ENCODE data around the gene ZBTB14. TPM values are rescaled to one million over a fixed set of nuclear protein-coding genes. Genes with fewer than 3 reads are reported as not detected.

ZBTB14 gene
- total RNA-seq, 1 donor from 2014 or later, result 22.5 TPM

DNA sequence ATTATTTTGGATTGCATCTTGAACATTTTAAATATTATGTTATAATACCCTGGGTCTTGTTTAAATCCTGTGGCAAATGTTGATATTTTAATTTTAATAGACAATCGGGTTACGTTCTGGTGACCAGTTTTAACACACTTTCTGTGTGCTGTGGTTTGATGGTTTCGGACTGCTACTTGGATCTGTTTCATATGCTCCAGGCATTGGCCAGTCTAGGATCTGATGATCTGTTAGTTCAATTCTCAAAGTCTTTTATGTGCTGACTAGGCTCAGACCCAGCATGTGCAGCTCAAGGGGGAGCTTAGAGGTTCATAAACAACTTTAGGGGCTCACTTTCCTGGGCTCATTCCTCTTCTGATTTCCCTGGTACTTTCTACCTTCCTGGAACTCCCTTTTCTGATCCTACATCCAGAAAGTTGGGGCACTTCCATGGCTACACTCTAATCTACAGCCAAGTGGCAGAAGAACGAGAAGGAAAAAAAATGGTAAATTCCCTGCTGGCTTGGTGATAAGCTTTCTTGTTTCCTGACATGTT lies 5.0 kb upstream of the ZBTB14 start:
- Mint-ChIP-seq H3K4me3 (no peak overlapping the region), H3K27ac (no peak overlapping the region), H3K4me1 (peaks cover 15% of the 10 kb centered on the region), H3K36me3 (no peaks in the 10 kb centered on the region), H3K27me3 (ENCODE audit: insufficient read depth, low read depth) (peaks cover 4% of the 10 kb centered on the region), H3K9me3 (no peaks in the 10 kb centered on the region)
- H3K4me3 ChIP-seq, result no peak overlapping the region
- H3K9me3 ChIP-seq (ENCODE audit: low read depth), result no peaks in the 10 kb centered on the region
- H3K4me2 ChIP-seq, result no peak overlapping the region
- no peaks in the 10 kb centered on the region for H3K79me2 ChIP-seq (ENCODE audit: low read depth)
- H3K27ac ChIP-seq, result no peak overlapping the region
- peaks cover 14% of the 10 kb centered on the region for H3F3A ChIP-seq (ENCODE audit: low read depth)
- peaks cover 65% of the 10 kb centered on the region for H3K27me3 ChIP-seq
- no peaks in the 10 kb centered on the region for H3K4me1 ChIP-seq
- DNase-seq (ENCODE audit: low spot score), result no peak
- TF ChIP-seq EZH2phosphoT487 (IDR thresholded peaks at IDR 0.05) (no peak), CTCF (IDR thresholded peaks at IDR 0.05) (no peak), EZH2 (IDR thresholded peaks at IDR 0.05) (no peak)
- no peak overlapping the region for H2AFZ ChIP-seq (replicated peaks)
- no peaks in the 10 kb centered on the region for H4K20me1 ChIP-seq (ENCODE audit: low read depth)
- no peaks in the 10 kb centered on the region for H3K36me3 ChIP-seq
- no peak overlapping the region for H3K9ac ChIP-seq

GRCh38 chr18:5298156-5298852 lies 2.8 kb upstream of the ZBTB14 start:
- Histone ChIP-seq H2AFZ (replicated peaks) (no peak overlapping the region), H3K4me2 (no peak overlapping the region), H3K9me3 (ENCODE audit: low read depth) (no peaks in the 10 kb centered on the region), H3K9ac (no peak overlapping the region), H3K36me3 (no peaks in the 10 kb centered on the region), H3K4me1 (peaks cover 7% of the 10 kb centered on the region), H3K27me3 (peaks cover 72% of the 10 kb centered on the region), H4K20me1 (ENCODE audit: low read depth) (peaks cover 6% of the 10 kb centered on the region), H3K27ac (no peak overlapping the region), H3F3A (ENCODE audit: low read depth) (peaks cover 20% of the 10 kb centered on the region), H3K4me3 (no peak overlapping the region), H3K79me2 (ENCODE audit: low read depth) (peaks cover 10% of the 10 kb centered on the region)
- TF ChIP-seq CTCF (IDR thresholded peaks at IDR 0.05), result no peak
- DNase-seq (ENCODE audit: low spot score), result no peak
- Mint-ChIP-seq H3K9me3 (no peaks in the 10 kb centered on the region), H3K27ac (no peak overlapping the region), H3K36me3 (no peaks in the 10 kb centered on the region), H3K27me3 (ENCODE audit: insufficient read depth, low read depth) (peaks cover 4% of the 10 kb centered on the region), H3K4me3 (peak overlapping the region; percentile 90), H3K4me1 (peaks cover 22% of the 10 kb centered on the region)

DNA sequence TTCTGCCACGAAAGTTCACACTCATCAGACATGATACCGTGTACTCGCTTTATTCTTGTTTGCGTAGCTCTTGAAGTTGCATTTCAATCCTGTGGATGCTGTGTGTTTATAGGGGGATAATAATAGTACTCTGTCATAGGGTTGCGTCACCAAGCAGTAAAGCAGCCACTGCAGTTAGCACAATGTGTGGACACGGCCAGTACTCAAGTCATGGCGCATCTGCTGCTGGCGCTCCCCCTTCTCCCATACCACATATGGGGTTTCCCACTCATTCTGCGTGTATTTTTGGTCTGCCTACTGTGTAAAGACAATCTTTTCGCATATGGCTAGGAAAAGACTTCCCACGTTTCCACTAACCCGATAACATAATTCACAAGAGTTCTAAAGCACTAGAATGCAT lies 2.1 kb upstream of the ZBTB14 start:
- no peak for TF ChIP-seq CTCF (IDR thresholded peaks at IDR 0.05)
- no peak for TF ChIP-seq EZH2 (IDR thresholded peaks at IDR 0.05)
- TF ChIP-seq EZH2phosphoT487 (IDR thresholded peaks at IDR 0.05), result no peak
- Histone ChIP-seq H3K36me3 (no peaks in the 10 kb centered on the region), H3K27me3 (peaks cover 65% of the 10 kb centered on the region), H3K9me3 (ENCODE audit: low read depth) (no peaks in the 10 kb centered on the region), H4K20me1 (ENCODE audit: low read depth) (peaks cover 7% of the 10 kb centered on the region), H3K4me3 (no peak overlapping the region), H3K79me2 (ENCODE audit: low read depth) (peaks cover 14% of the 10 kb centered on the region), H3K4me2 (no peak overlapping the region), H2AFZ (replicated peaks) (no peak overlapping the region), H3K27ac (no peak overlapping the region), H3F3A (ENCODE audit: low read depth) (peaks cover 20% of the 10 kb centered on the region), H3K4me1 (peaks cover 7% of the 10 kb centered on the region), H3K9ac (no peak overlapping the region)
- Mint-ChIP-seq H3K27ac (no peak overlapping the region), H3K4me1 (peaks cover 22% of the 10 kb centered on the region), H3K4me3 (peak overlapping the region; percentile 90), H3K27me3 (ENCODE audit: insufficient read depth, low read depth) (peaks cover 4% of the 10 kb centered on the region), H3K9me3 (no peaks in the 10 kb centered on the region), H3K36me3 (peaks cover 5% of the 10 kb centered on the region)
- no peak for DNase-seq (ENCODE audit: low spot score)
